BE2C (cell line): ENCODE results near the gene ADAMTSL3.

ENCODE experiments used
- DNase-seq: peaks from one replicate; pipeline ENCODE4 v3.0.0-alpha.2; 2020
- H3K27me3 ChIP-seq: fragments of 250-450 bp; sonication (Bioruptor Pico); 2 replicates; pipeline ENCODE4 v1.5.1; 2020; ENCODE audit warnings: mild to moderate bottlenecking
- H3K36me3 ChIP-seq: fragments of 250-450 bp; sonication (Bioruptor Pico); 2 replicates; pipeline ENCODE4 v1.5.1; 2020; ENCODE audit warnings: mild to moderate bottlenecking
- H3K4me1 ChIP-seq: fragments of 250-450 bp; sonication (Bioruptor Pico); 2 replicates; pipeline ENCODE4 v1.5.1; 2020
- H3K4me3 ChIP-seq: 2 replicates; pipeline ENCODE4 v1.5.1; 2011; ENCODE audit warnings: low read depth, low read length
- H3K9me3 ChIP-seq: fragments of 250-450 bp; sonication (Bioruptor Pico); 2 replicates; pipeline ENCODE4 v1.5.1; 2020
- CTCF ChIP-seq: IDR thresholded peaks from 2 replicates; pipeline ENCODE4 v1.5.1; 2012; ENCODE audit warnings: mild to moderate bottlenecking, low read depth, low read length

ADAMTSL3 gene

GRCh38 chr15:83913034-83913632, 259.2 kb downstream of the ADAMTSL3 start:
- Histone ChIP-seq H3K4me3 (no peak overlapping the region), H3K9me3 (no peaks in the 10 kb centered on the region), H3K27me3 (no peaks in the 10 kb centered on the region), H3K36me3 (no peaks in the 10 kb centered on the region), H3K4me1 (no peaks in the 10 kb centered on the region)
- TF ChIP-seq CTCF: no peak
- DNase-seq: no peak

GRCh38 chr15:83914906-83915305, 261.0 kb downstream of the ADAMTSL3 start:
- no peak for DNase-seq
- Histone ChIP-seq H3K4me3 (no peak overlapping the region), H3K4me1 (no peaks in the 10 kb centered on the region), H3K36me3 (no peaks in the 10 kb centered on the region), H3K9me3 (no peaks in the 10 kb centered on the region), H3K27me3 (no peaks in the 10 kb centered on the region)
- no peak for TF ChIP-seq CTCF

- H3K4me3 ChIP-seq: no peak overlapping the region
- H3K36me3 ChIP-seq: no peaks in the 10 kb centered on the region
- TF ChIP-seq CTCF: no peak
- H3K9me3 ChIP-seq: no peaks in the 10 kb centered on the region
- no peak for DNase-seq
- no peaks in the 10 kb centered on the region for H3K27me3 ChIP-seq
- no peaks in the 10 kb centered on the region for H3K4me1 ChIP-seq
Observed at GRCh38 chr15:83917432-83917831, 263.5 kb downstream of the ADAMTSL3 start.

- no peak for DNase-seq
- H3K27me3 ChIP-seq: no peaks in the 10 kb centered on the region
- H3K36me3 ChIP-seq: no peaks in the 10 kb centered on the region
- TF ChIP-seq CTCF: no peak
- H3K4me1 ChIP-seq: no peaks in the 10 kb centered on the region
- no peaks in the 10 kb centered on the region for H3K9me3 ChIP-seq
- no peak overlapping the region for H3K4me3 ChIP-seq
Observed at GRCh38 chr15:83918011-83918410, 264.1 kb downstream of the ADAMTSL3 start.

- Histone ChIP-seq H3K4me3 (no peak overlapping the region), H3K9me3 (no peaks in the 10 kb centered on the region), H3K36me3 (no peaks in the 10 kb centered on the region), H3K4me1 (no peaks in the 10 kb centered on the region), H3K27me3 (no peaks in the 10 kb centered on the region)
- TF ChIP-seq CTCF: no peak
- no peak for DNase-seq
Observed at GRCh38 chr15:83919319-83919830, 265.5 kb downstream of the ADAMTSL3 start.

- H3K4me3 ChIP-seq: no peak overlapping the region
- no peak for DNase-seq
- H3K27me3 ChIP-seq: no peaks in the 10 kb centered on the region
- no peaks in the 10 kb centered on the region for H3K36me3 ChIP-seq
- H3K4me1 ChIP-seq: no peaks in the 10 kb centered on the region
- no peaks in the 10 kb centered on the region for H3K9me3 ChIP-seq
- TF ChIP-seq CTCF: no peak
Observed at GRCh38 chr15:83919978-83920510, 266.1 kb downstream of the ADAMTSL3 start.
